Endodermal cell (in vitro differentiated cells): ENCODE data around the gene INPP4B. TPM values are rescaled to one million over a fixed set of nuclear protein-coding genes. Genes with fewer than 3 reads are reported as not detected.

Experiments
- DNase-seq: peaks from one replicate; pipeline ENCODE4 v3.0.0-alpha.2; 2017
- H3K27ac ChIP-seq: 2 replicates; pipeline ENCODE4 v1.5.1; 2013; ENCODE audit warnings: mild to moderate bottlenecking, low read depth, low read length, moderate library complexity
- H3K27me3 ChIP-seq: 2 replicates; pipeline ENCODE4 v1.6.1; 2013; ENCODE audit warnings: mild to moderate bottlenecking, low read length, moderate library complexity; ENCODE audit not compliant: insufficient read depth, control insufficient read depth, poor library complexity, severe bottlenecking
- H3K36me3 ChIP-seq: 2 replicates; pipeline ENCODE4 v1.7.0; 2013; ENCODE audit warnings: mild to moderate bottlenecking, low read length, moderate library complexity; ENCODE audit not compliant: control insufficient read depth, insufficient read depth
- H3K4me1 ChIP-seq: one replicate; pipeline ENCODE4 v1.7.0; 2013; ENCODE audit warnings: low read length; ENCODE audit not compliant: control insufficient read depth, insufficient read depth
- H3K4me3 ChIP-seq: 2 replicates; pipeline ENCODE4 v1.5.1; 2013; ENCODE audit warnings: mild to moderate bottlenecking, low read length, moderate library complexity
- H3K9ac ChIP-seq: 2 replicates; pipeline ENCODE4 v1.6.1; 2013; ENCODE audit warnings: mild to moderate bottlenecking, low read length, moderate library complexity; ENCODE audit not compliant: poor library complexity, severe bottlenecking; ENCODE audit errors: extremely low read depth
- H3K9me3 ChIP-seq: 2 replicates; pipeline ENCODE4 v1.6.1; 2013; ENCODE audit warnings: mild to moderate bottlenecking, low read length, moderate library complexity; ENCODE audit not compliant: control insufficient read depth
- H3K27ac Mint-ChIP-seq: 2 replicates; pipeline ENCODE4 v1.8.0; 2020; ENCODE audit warnings: mixed read lengths
- H3K27me3 Mint-ChIP-seq: 2 replicates; pipeline ENCODE4 v1.8.0; 2021; ENCODE audit warnings: mild to moderate bottlenecking, mixed read lengths; ENCODE audit not compliant: insufficient read depth
- H3K36me3 Mint-ChIP-seq: 2 replicates; pipeline ENCODE4 v1.8.0; 2020; ENCODE audit warnings: low read depth, mixed read lengths
- H3K4me1 Mint-ChIP-seq: 2 replicates; pipeline ENCODE4 v1.8.0; 2020; ENCODE audit warnings: mixed read lengths
- H3K4me3 Mint-ChIP-seq: 2 replicates; pipeline ENCODE4 v1.8.0; 2020; ENCODE audit warnings: mild to moderate bottlenecking, moderate library complexity, mixed read lengths
- H3K9me3 Mint-ChIP-seq: 2 replicates; pipeline ENCODE4 v1.8.0; 2020; ENCODE audit warnings: mild to moderate bottlenecking, mixed read lengths
- CTCF ChIP-seq: fragments of 200-600 bp; sonication (generic); conservative IDR thresholded peaks from 2 replicates; pipeline ENCODE4 v1.5.0; 2021; ENCODE audit warnings: antibody characterized with exemption, mild to moderate bottlenecking
- WGBS, 2 experiments: methylation state at CpG; one replicate each; pipeline versions ENCODE4 v1.1.5 to v1.1.7; 2013; ENCODE audit warnings: missing lambda C conversion rate in 2 of 2, mixed read lengths in 1 of 2; ENCODE audit not compliant: insufficient coverage in 1 of 2, insufficient read length in 1 of 2; 5-methylcytosine and 5-hydroxymethylcytosine counted together
- total RNA-seq, 2 donors: library from RNA; stranded (reverse); fragmentation: NEBNext Ultra II Directional in 1 of 2; extraction: Animal tissue kit (Norgen Biotek cat#: 25700) in 1 of 2; gene quantifications; 2 replicates in 1 of 2; 3 replicates in 1 of 2; pipeline ENCODE4 v1.2.1, GENCODE V29; 2021

INPP4B gene
- total RNA-seq, 2 donors from 2014 or later, result 0.64 to 0.66 TPM

GRCh38 chr4:142687547-142688275 lies 158.4 kb downstream of the INPP4B start:
- H3K27ac Mint-ChIP-seq, result no peak overlapping the region
- Histone ChIP-seq H3K9ac (no peak overlapping the region), H3K27ac (no peak overlapping the region), H3K27me3 (no peaks in the 10 kb centered on the region), H3K4me1 (no peaks in the 10 kb centered on the region), H3K9me3 (no peaks in the 10 kb centered on the region), H3K4me3 (no peak overlapping the region), H3K36me3 (no peaks in the 10 kb centered on the region)
- H3K27me3 Mint-ChIP-seq, result no peaks in the 10 kb centered on the region
- H3K4me1 Mint-ChIP-seq, result no peaks in the 10 kb centered on the region
- no peaks in the 10 kb centered on the region for H3K9me3 Mint-ChIP-seq
- TF ChIP-seq CTCF, result no peak
- no peak overlapping the region for H3K4me3 Mint-ChIP-seq
- no peak for DNase-seq
- H3K36me3 Mint-ChIP-seq, result no peaks in the 10 kb centered on the region
- 92 to 95% methylated on average over 4 to 6 of the region's 6 CpGs for WGBS, 2 experiments

- no peaks in the 10 kb centered on the region for H3K36me3 ChIP-seq
- Mint-ChIP-seq H3K27ac (no peak overlapping the region), H3K4me1 (no peaks in the 10 kb centered on the region), H3K27me3 (no peaks in the 10 kb centered on the region), H3K4me3 (no peak overlapping the region), H3K36me3 (no peaks in the 10 kb centered on the region), H3K9me3 (no peaks in the 10 kb centered on the region)
- no peak overlapping the region for H3K27ac ChIP-seq
- WGBS, 2 experiments, result 96% methylated on average over 1 of the region's 1 CpG; no CpG with 5 or more reads in 1 of the 2 experiments
- no peaks in the 10 kb centered on the region for H3K4me1 ChIP-seq
- H3K9me3 ChIP-seq, result no peaks in the 10 kb centered on the region
- no peak overlapping the region for H3K9ac ChIP-seq
- no peaks in the 10 kb centered on the region for H3K27me3 ChIP-seq
- DNase-seq, result no peak
- H3K4me3 ChIP-seq, result no peak overlapping the region
- TF ChIP-seq CTCF, result no peak
These were observed 160.0 kb downstream of the INPP4B start for GRCh38 chr4:142686081-142686480.

GRCh38 chr4:142683997-142684396 lies 162.1 kb downstream of the INPP4B start:
- H3K27ac ChIP-seq, result no peak overlapping the region
- H3K4me3 Mint-ChIP-seq, result no peak overlapping the region
- H3K27me3 Mint-ChIP-seq, result no peaks in the 10 kb centered on the region
- H3K4me1 Mint-ChIP-seq, result no peaks in the 10 kb centered on the region
- WGBS, 2 experiments, result 90 to 97% methylated on average over 3 of the region's 3 CpGs
- no peak overlapping the region for H3K4me3 ChIP-seq
- H3K9ac ChIP-seq, result no peak overlapping the region
- no peak for DNase-seq
- TF ChIP-seq CTCF, result no peak
- no peaks in the 10 kb centered on the region for H3K9me3 ChIP-seq
- H3K4me1 ChIP-seq, result no peaks in the 10 kb centered on the region
- no peaks in the 10 kb centered on the region for H3K36me3 Mint-ChIP-seq
- H3K27ac Mint-ChIP-seq, result no peak overlapping the region
- no peaks in the 10 kb centered on the region for H3K27me3 ChIP-seq
- no peaks in the 10 kb centered on the region for H3K9me3 Mint-ChIP-seq
- no peaks in the 10 kb centered on the region for H3K36me3 ChIP-seq
